OCI-LY1 (cell line): ENCODE results near the gene APOBEC2.

Source experiments
- H2AFZ ChIP-seq: fragments of 200-600 bp; sonication (generic), shearing (Covaris generic); 2 replicates; pipeline ENCODE4 v1.6.0; 2014; ENCODE audit warnings: antibody characterized with exemption, mild to moderate bottlenecking, low read length
- H3F3A ChIP-seq: fragments of 200-600 bp; sonication (generic), shearing (Covaris generic); 2 replicates; pipeline ENCODE4 v1.6.0; 2014; ENCODE audit warnings: mild to moderate bottlenecking, antibody characterized with exemption, low read length, moderate library complexity; ENCODE audit not compliant: insufficient read depth
- H3K27ac ChIP-seq: fragments of 200-600 bp; sonication (generic); 2 replicates; pipeline ENCODE4 v1.5.1; 2014; ENCODE audit warnings: low read length, mixed run types, mild to moderate bottlenecking, low read depth; ENCODE audit not compliant: poor library complexity, severe bottlenecking
- H3K27me3 ChIP-seq: fragments of 200-600 bp; sonication (generic); 2 replicates; pipeline ENCODE4 v1.6.0; 2014; ENCODE audit warnings: antibody characterized with exemption, mild to moderate bottlenecking, low read length, moderate library complexity; ENCODE audit not compliant: insufficient read depth
- H3K36me3 ChIP-seq: fragments of 200-600 bp; sonication (generic); 2 replicates; pipeline ENCODE4 v1.6.1; 2014; ENCODE audit warnings: mild to moderate bottlenecking, antibody characterized with exemption, low read length, moderate library complexity, mixed read lengths; ENCODE audit not compliant: insufficient read depth
- H3K4me1 ChIP-seq: fragments of 200-600 bp; sonication (generic); 2 replicates; pipeline ENCODE4 v1.5.1; 2014; ENCODE audit warnings: mild to moderate bottlenecking, low read length, moderate library complexity; ENCODE audit not compliant: insufficient read depth, severe bottlenecking
- H3K4me2 ChIP-seq: fragments of 200-600 bp; sonication (generic), shearing (Covaris generic); 2 replicates; pipeline ENCODE4 v1.6.1; 2014; ENCODE audit warnings: low read length
- H3K4me3 ChIP-seq: fragments of 200-600 bp; sonication (generic); 2 replicates; pipeline ENCODE4 v1.5.1; 2014; ENCODE audit warnings: low read length, low read depth, mild to moderate bottlenecking, mixed read lengths; ENCODE audit not compliant: poor library complexity, severe bottlenecking
- H3K79me2 ChIP-seq: fragments of 200-600 bp; shearing (Covaris generic); 2 replicates; pipeline ENCODE4 v1.6.1; 2016; ENCODE audit warnings: mixed run types, low read length, mixed read lengths; ENCODE audit not compliant: insufficient read depth
- H3K9ac ChIP-seq: fragments of 200-600 bp; sonication (generic), shearing (Covaris generic); 2 replicates; pipeline ENCODE4 v1.6.1; 2014; ENCODE audit warnings: mild to moderate bottlenecking, low read length, mixed read lengths
- H3K9me2 ChIP-seq: fragments of 200-600 bp; sonication (generic), shearing (Covaris generic); 2 replicates; pipeline ENCODE4 v1.6.1; 2014; ENCODE audit warnings: low read depth, mild to moderate bottlenecking, low read length, mixed read lengths
- H3K9me3 ChIP-seq: fragments of 200-600 bp; shearing (Covaris generic); 2 replicates; pipeline ENCODE4 v1.6.1; 2014; ENCODE audit warnings: low read length, mixed read lengths
- H4K20me1 ChIP-seq: fragments of 200-600 bp; sonication (generic), shearing (Covaris generic); 2 replicates; pipeline ENCODE4 v1.6.0; 2016; ENCODE audit warnings: mild to moderate bottlenecking, low read length; ENCODE audit not compliant: insufficient read depth
- EZH2 ChIP-seq: fragments of 200-600 bp; sonication (generic), shearing (Covaris generic); IDR thresholded peaks from 2 replicates; pipeline ENCODE4 v1.8.0; 2017; ENCODE audit warnings: borderline replicate concordance, mixed run types, mild to moderate bottlenecking, antibody characterized with exemption, low read length, moderate library complexity, mixed read lengths
- TF ChIP-seq, protein P1 (sequence below): fragments of 200-600 bp; sonication (generic), shearing (Covaris generic); IDR thresholded peaks from 2 replicates; pipeline ENCODE4 v1.5.1; 2017; ENCODE audit warnings: mild to moderate bottlenecking, antibody characterized with exemption, low read length, moderate library complexity, mixed read lengths

APOBEC2 gene

DNA sequence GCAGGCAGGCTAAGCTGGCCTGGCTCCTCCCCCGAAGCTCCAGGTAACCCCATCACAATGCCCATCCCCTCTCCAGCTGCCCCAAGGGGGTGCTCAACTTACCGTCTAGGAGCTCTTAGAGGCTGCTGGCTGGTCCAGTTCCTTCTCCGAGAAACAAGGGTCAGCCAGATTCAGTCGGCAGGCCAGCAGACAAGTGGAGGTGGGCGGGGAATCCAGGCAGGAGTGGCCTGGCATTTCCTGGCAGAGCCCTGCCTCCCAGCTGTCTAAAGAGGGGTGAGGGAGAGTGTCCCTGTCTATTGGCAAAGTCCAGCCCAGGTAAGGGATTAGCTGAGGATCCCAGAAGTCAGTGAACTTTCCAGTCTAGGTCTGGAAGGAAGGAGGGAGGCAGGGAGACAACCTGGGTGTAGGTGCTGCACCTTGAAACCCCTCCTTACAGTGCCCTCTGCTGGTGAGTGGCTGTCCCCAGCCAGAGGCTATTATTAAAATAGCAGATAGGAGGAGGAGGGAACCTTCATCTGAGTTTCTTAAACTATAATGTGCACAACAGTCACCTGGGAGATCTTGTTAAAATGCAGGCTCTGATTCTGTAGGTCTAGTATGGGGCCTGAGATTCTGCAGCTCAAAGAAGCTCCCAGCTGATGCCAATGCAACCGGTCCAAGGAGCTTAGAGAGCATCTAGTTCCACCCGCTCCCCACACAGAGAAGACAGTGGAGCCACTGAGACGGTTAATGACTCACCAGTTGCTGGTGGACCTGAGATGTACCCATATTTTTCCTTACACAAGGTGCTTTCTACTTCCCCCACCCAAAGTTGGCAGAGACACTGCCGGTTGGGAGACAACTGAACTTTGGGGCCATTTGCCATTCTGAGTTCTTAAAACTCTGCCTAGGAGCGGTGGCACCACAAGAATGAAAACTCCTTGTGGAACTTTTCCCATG, 13.7 kb upstream of the APOBEC2 start, which contains the start of gene UNC5CL:
UNC5CL (minus strand) TSS at position 162 of the 939 bp plus-strand sequence. CDS start 4,147 bp downstream, outside the sequence.
- Histone ChIP-seq H3K27me3 (no peaks in the 10 kb centered on the region), H3K4me3 (no peak within 1 kb of the TSS), H3K27ac (no peak within 1 kb of the TSS), H3K4me2 (no peak within 1 kb of the TSS), H3K36me3 (no peaks in the 10 kb centered on the region), H3F3A (no peaks in the 10 kb centered on the region), H3K9me2 (no peaks in the 10 kb centered on the region), H4K20me1 (no peaks in the 10 kb centered on the region), H3K9me3 (no peaks in the 10 kb centered on the region), H3K9ac (no peak within 1 kb of the TSS), H3K79me2 (no peaks in the 10 kb centered on the region), H3K4me1 (no peaks in the 10 kb centered on the region), H2AFZ (no peak within 1 kb of the TSS)
- no peak for TF ChIP-seq EZH2
- TF ChIP-seq, protein P1, sequence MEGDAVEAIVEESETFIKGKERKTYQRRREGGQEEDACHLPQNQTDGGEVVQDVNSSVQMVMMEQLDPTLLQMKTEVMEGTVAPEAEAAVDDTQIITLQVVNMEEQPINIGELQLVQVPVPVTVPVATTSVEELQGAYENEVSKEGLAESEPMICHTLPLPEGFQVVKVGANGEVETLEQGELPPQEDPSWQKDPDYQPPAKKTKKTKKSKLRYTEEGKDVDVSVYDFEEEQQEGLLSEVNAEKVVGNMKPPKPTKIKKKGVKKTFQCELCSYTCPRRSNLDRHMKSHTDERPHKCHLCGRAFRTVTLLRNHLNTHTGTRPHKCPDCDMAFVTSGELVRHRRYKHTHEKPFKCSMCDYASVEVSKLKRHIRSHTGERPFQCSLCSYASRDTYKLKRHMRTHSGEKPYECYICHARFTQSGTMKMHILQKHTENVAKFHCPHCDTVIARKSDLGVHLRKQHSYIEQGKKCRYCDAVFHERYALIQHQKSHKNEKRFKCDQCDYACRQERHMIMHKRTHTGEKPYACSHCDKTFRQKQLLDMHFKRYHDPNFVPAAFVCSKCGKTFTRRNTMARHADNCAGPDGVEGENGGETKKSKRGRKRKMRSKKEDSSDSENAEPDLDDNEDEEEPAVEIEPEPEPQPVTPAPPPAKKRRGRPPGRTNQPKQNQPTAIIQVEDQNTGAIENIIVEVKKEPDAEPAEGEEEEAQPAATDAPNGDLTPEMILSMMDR: peak; percentile 92

DNA sequence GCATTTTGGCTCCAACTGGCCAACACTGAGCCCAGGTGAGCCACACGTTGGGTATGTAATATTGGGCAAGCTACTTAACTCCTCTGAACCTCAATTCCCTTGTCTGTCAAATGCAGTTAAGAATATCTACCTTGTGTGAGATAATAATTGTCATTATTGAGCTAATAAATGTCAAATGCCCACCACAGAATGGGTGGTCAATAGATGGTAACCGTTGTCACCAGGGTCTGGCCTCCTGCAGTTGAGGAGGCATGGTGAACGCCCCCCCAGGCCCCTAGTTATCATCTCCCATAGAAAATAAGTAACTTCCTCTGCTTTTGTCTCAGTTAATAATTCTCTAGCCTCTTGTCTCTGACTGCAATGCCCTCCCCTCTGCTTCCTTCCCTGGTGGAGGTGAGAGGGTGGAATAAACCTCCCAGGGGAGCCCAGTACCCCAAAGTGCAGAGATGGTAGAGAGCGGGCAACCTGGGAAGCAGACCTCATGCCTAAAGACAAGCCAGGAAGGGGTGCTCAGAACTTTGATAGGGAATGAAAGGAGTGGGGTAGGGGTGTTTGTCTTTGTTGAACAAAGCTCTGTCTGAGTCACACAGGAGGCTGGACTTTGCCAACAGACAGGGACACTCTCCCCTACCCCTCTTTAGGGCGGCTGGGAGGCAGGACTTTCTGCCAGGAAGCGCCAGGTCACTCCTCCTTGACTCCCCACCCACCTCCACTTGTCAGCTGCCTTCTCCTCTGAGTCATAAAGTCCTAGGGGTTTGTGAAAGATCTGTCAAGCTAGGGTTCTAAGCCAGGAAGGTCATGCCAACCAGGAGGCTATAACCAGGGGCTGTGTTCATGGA, 12.7 kb upstream of the APOBEC2 start:
- Histone ChIP-seq H3K4me3 (no peak overlapping the region), H3K9me3 (no peaks in the 10 kb centered on the region), H3F3A (no peaks in the 10 kb centered on the region), H3K27ac (no peak overlapping the region), H3K9ac (no peak overlapping the region), H4K20me1 (no peaks in the 10 kb centered on the region), H3K79me2 (no peaks in the 10 kb centered on the region), H3K4me1 (no peaks in the 10 kb centered on the region), H3K27me3 (no peaks in the 10 kb centered on the region), H3K4me2 (no peak overlapping the region), H3K9me2 (no peaks in the 10 kb centered on the region), H2AFZ (no peak overlapping the region), H3K36me3 (no peaks in the 10 kb centered on the region)
- no peak for TF ChIP-seq EZH2
- TF ChIP-seq, protein P1: no peak

DNA sequence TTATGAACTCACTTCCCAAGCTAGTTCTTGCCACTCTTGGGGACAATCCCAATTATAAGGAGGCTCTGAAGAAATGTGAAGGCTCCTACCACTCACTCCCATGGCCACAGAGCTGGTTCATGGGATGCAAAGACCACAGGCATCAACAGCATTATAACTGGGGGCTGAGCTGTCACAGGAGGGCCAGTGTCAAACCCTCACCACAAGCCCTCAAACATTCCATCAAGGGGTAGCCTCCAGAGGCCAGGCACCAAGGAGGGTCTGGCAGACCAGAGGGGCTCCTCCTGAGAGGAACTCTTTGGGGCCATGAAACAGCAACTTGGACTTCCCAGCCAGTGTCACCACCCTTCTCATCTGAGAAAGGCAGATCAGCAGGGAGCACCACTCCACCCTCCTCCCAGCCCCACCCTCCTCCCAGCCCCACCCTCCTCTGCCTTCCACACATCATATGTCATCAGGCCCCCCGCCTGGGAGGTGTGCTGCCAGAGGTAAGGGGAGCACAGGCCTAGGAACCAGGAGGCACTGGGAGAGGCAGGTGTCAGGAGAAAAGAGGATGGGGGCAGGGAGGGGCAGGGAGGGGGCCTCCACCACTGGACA, 12.0 kb upstream of the APOBEC2 start:
- no peaks in the 10 kb centered on the region for H3F3A ChIP-seq
- TF ChIP-seq, protein P1: no peak
- no peak for TF ChIP-seq EZH2
- H3K9ac ChIP-seq: no peak overlapping the region
- no peaks in the 10 kb centered on the region for H4K20me1 ChIP-seq
- H3K9me2 ChIP-seq: no peaks in the 10 kb centered on the region
- no peaks in the 10 kb centered on the region for H3K9me3 ChIP-seq
- no peak overlapping the region for H3K27ac ChIP-seq
- no peaks in the 10 kb centered on the region for H3K36me3 ChIP-seq
- H3K4me2 ChIP-seq: no peak overlapping the region
- no peaks in the 10 kb centered on the region for H3K79me2 ChIP-seq
- no peak overlapping the region for H2AFZ ChIP-seq
- no peaks in the 10 kb centered on the region for H3K4me1 ChIP-seq
- H3K4me3 ChIP-seq: no peak overlapping the region
- H3K27me3 ChIP-seq: no peaks in the 10 kb centered on the region
